Occipital lobe (tissue), 2 donors: ENCODE results near the gene OSCAR. TPM values are rescaled to one million over a fixed set of nuclear protein-coding genes. Genes with fewer than 3 reads are reported as not detected.

Source experiments
- DNase-seq: peaks from one replicate; lab custom pipeline; 2025; lab: John Stamatoyannopoulos, UW
- total RNA-seq: library from RNA; depleted of rRNA; stranded (reverse); fragments of >200 nt; gene quantifications from one replicate; pipeline ENCODE4 v1.2.3, GENCODE V29; 2014

Gene OSCAR
- total RNA-seq, 1 donor from 2014 or later, result 0.47 TPM

DNA sequence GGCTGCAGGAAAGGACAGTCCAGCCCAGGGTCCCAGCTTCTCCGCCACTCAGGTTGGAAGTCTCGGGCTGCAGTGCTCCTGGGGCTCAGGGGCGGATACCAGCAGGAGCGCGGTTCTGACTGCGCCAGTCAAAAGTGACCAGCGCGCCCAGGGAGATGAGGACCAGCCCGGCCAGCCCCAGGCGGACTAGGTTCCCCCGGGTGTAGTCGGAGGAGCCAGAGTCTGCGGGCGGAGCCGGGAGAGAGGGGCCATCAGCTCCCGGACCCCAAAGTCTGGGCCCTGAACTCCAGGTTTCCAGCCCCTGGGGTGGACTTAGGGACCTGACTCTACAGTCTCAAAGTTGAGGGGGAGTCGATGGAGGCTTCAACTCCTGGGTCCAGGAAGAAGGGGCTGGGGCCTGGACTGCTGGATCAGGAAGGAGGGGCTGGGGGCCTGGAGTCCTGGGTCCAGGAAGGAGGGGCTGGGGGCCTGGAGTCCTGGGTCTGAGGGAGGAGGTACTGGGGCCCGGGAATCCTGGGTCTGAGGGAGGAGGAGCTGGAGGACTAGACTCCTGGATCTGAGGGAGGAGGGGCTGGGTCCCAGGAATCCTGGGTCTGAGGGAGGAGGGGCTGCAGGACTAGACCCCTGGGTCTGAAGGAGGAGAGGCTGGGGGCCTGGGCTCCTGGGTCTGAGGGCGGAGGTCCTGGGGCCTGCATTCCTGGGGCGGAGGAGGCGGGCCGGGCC is 5.3 kb downstream of the OSCAR start:
- DNase-seq, result no peak

DNA sequence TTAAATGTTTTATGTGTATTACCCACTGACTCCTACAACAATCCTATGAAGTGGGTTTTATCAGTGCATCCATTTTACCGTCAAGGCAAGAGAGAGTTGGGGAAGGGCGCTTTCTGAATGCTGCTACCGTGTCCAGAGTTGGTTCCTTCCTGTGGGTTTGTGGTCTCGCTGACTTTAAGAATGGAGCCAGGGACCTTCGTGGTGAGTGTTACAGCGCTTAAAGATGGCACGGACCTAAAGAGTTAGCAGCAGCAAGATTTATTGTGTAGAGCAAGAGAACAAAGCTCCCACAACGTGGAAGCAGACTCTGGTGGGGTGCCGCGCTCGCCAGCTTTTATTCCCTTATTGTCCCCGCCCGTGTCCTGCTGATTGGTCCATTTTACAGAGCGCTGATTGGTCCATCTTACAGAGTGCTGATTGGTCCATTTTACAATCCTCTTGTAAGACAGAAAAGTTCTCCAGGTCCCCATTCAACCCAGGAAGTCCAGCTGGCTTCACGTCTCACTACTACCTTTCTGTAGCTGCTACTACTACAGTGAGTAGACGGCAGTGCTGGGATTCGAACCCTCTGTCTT is 6.1 kb downstream of the OSCAR start:
- DNase-seq, result no peak

DNA sequence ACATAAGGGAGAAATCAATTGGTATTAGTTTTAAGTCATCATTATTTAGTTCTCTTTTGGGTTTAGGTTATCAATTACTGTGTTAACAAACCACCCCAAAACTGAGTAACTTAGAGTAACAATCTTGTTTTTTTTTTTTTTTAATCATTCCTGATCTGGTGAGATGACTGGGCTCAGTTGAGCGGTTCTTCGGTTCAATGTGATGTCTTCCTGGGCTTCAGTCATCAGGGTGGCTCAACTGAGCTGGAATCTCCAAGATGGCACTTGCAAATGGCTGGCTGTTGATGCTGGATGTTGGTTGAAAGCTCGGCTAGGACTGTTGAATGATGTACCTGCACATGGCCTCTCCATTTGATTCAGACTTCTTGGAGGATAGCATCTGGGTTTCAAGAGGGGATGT is 16.2 kb downstream of the OSCAR start:
- no peak for DNase-seq

DNA sequence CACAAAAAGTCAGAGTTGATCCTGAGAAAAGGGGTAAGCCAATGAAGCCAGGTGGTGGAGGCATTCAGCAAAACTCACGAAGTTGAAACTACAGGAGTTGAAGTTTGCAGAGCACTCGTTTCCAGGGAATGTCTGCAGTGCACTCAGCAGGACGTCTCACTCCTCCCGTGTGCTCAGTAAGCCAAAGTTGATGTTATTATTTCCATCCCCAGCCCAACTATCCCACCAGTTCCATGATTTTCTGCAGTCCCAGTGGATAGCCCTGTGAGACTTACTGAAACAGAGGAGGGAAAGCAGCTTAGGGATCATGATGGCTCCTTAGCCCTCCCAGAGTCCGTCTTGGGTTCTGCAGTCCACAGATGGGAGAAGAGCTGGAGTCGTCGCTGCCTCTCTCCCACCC is 19.6 kb downstream of the OSCAR start, which contains the start of gene TARM1:
TSS of gene TARM1 (minus strand) at position 334 of the 400 bp plus-strand sequence. CDS start at position 309, 25 bp downstream.
- no peak for DNase-seq

DNA sequence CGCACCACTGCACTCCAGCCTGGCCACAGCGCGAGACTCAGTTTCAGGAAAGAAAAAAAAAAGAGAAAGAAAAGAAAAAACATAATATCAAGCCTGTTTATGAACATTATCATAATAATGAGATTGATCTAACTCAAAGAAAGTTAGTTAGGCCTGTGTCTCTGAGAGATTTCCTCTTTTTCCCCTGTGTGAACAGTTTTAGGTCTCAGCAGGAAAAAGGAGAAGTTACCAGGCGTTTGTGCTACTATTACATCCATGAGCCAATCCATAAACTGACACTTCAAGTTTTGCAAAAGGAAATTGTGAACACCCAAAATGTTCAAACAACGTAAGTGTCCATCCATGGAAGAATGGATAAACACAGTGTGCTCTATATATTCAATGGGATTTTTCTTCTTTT is 23.3 kb downstream of the OSCAR start:
- no peak for DNase-seq

DNA sequence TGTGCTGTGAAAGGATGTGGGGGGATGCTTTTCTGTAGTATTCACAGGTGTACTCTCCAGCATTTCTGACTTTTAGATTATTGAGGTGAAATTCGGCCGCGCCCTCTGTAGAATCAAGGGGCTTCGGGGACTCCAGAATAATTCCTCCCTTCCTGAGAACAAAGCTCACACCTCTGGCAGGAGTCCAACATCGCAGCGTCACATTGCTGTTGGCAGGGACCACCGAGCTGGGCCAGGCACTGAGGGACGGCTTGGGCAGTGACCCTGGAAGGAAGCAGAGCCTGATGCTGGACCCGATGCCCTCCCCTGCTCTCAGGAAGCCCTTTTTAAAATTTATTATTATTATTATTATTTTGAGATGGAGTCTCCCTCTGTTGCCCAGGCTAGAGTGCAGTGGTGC is 25.8 kb downstream of the OSCAR start:
- no peak for DNase-seq

DNA sequence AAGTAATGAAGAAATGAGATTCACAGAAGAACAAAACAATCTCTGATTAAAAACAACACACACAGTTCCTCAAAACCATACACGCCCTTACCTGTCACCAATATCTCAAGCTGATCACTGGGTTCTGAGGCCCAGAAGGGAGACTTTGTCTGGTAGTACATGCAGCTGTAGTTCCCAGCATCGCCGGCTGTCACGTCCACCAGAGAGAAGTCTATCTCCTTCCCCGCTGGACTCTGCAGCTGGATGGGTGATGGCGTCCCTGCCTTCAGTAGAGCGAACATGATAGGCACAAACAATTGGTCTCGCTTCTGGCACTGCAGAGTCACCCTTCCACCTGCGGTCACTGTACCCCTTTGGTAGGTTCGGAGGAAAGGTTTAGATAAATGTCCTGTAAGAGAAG is 26.8 kb downstream of the OSCAR start:
- no peak for DNase-seq

DNA sequence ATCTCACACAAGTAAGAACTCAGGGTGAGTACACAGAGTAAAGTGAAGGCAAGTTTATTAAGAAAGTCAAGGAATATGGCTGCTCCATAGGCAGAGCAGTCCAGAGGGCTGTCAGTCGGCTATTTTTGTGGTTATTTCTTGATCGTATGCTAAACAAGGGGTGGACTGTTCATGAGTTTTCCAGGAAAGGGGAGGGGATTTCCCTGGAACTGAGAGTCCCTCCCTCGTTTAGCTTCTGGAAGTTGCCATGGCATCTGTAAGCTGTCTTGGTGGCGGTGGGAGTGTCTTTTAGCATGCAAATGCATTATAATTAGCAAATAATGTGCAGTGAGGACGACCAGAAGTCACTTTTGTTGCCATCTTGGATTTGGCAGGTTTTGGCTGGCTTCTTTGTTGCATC is 31.1 kb downstream of the OSCAR start:
- DNase-seq, result no peak

DNA sequence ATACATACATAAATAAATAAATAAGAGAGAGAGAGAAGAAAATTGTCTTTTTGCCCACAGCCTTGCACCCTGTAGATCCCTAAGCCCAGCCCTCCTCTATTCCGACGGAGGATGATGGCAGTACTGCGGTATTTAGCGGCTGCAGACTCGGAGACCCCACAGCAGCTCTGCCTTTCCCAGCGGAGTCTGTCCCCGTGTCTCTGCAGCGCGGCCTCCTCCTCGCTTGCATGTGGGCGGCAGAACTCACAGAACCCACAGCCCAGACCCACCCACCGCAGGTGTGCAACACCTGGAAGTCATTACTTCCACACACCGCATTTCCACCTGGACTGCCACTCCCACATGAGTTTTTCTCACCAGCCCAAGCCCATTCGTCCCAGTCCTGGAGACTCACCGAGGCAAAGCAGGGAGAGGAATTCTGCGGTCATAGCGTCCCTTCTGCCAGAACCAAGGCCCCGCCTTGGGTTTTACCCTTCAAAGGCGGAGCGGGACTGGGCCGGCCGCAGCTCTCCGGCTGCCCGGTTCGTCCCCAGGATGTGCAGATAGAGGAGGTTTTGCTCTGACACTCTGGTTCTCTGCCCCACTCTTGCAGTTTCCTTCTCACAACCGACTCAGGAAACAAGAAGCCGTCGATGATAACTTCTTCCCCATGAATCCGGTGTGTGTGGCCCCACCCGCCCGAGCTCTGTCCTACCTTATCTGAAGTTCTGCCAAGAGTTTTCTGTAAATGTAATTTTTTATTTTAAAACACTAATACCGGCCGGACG is 37.1 kb downstream of the OSCAR start, which contains the start of gene VSTM1:
TSS of gene VSTM1 (minus strand) at position 548 of the 767 bp plus-strand sequence. CDS start at position 428, 120 bp downstream.
- no peak for DNase-seq

DNA sequence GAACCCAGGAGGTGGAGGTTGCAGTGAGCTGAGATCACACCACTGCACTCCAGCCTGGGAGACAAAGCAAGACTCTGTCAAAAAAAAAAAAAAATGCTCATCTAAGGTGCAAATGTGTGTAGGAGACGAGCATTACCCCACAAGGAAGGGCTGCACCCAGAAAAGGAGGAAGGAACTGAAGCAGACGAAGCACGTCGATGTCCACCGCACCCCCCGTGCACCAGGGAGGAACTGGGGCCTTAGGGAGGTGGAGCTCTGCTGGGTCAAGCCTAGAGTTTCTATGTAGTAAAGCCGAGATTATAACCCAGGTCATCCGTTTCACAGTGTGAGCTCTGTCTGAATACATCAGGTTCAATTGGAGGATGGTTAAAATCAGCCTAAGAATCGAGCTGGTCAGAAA is 38.0 kb downstream of the OSCAR start:
- DNase-seq, result no peak

DNA sequence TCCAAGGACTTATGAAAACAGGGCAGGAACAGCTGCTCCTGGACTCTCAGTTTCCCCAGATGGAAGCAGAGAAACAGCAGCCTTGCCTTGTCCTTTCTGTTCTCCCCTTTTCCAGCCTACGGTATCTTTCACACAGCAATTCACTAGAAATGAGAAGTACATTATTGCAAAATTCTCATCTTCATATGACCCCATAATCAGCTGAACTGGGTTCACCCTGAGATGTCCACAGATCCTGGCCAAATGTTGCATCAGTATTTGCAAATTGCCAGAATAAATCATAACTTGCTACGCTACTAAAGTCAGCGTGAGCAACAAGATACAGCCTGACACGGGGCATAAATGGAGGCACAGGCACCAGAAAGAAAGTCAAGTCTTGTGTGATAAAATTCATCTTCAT is 53.0 kb downstream of the OSCAR start:
- no peak for DNase-seq

DNA sequence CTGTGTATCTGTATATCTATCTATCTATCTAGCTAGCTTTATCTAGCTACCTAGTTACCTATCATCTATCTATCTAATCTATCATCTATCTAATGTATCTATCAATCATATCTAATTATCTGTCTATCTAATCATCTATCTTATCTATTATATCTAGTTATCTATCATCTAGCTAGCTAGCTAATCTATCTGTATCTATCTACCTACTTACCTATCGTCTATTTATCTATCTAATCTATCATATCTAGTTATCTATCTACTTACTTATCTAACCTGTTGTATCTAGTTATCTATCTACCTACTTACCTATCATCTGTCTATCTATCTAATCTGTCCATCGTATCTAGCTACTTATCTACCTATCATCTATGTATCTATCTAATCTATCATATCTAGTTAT is 54.8 kb downstream of the OSCAR start:
- DNase-seq, result no peak

Other genes starting within 250 kb of the OSCAR start
- gene MYADM, start 232.9 kb downstream of the OSCAR start, total RNA-seq, result 3.3 TPM
- 1.7 TPM for gene PRKCG, start 218.6 kb downstream of the OSCAR start, total RNA-seq
- gene CACNG7, start 191.5 kb downstream of the OSCAR start, total RNA-seq, result 10.9 TPM
- 4.7 TPM for gene CACNG8, start 137.9 kb downstream of the OSCAR start, total RNA-seq
- gene CACNG6, start 109.2 kb downstream of the OSCAR start, total RNA-seq, result 0.47 TPM
- not detected for gene VSTM1, start 36.9 kb downstream of the OSCAR start, total RNA-seq
- not detected for gene TARM1, start 19.4 kb downstream of the OSCAR start, total RNA-seq
- gene NDUFA3, start 2.1 kb upstream of the OSCAR start, total RNA-seq, result 10.8 TPM
- 5.8 TPM for gene TFPT, start 14.9 kb upstream of the OSCAR start, total RNA-seq
- 24.0 TPM for gene PRPF31, start 15.0 kb upstream of the OSCAR start, total RNA-seq
- 4.4 TPM for gene CNOT3, start 37.0 kb upstream of the OSCAR start, total RNA-seq
- 4.2 TPM for gene LENG1, start 58.9 kb upstream of the OSCAR start, total RNA-seq
- not detected for gene TMC4, start 72.4 kb upstream of the OSCAR start, total RNA-seq
- gene MBOAT7, start 88.8 kb upstream of the OSCAR start, total RNA-seq, result 19.2 TPM
- gene TSEN34, start 90.5 kb upstream of the OSCAR start, total RNA-seq, result 34.2 TPM
- 1,641 TPM for gene RPS9, start 100.1 kb upstream of the OSCAR start, total RNA-seq
- gene LILRB3, start 122.2 kb upstream of the OSCAR start, total RNA-seq, result not detected
- gene LILRA6, start 142.0 kb upstream of the OSCAR start, total RNA-seq, result not detected
- gene LILRB5, start 156.5 kb upstream of the OSCAR start, total RNA-seq, result 0.16 TPM
- gene LILRB2, start 180.3 kb upstream of the OSCAR start, total RNA-seq, result not detected
- 0.78 TPM for gene LILRA5, start 212.4 kb upstream of the OSCAR start, total RNA-seq
- gene LILRA4, start 238.4 kb upstream of the OSCAR start, total RNA-seq, result 0.16 TPM